ENCODE measurements around the gene SHMT1.
"Not testable (repeated sequence)": the region's sequence is repeated elsewhere in the genome, so short reads cannot be mapped to it uniquely, and the experiment has no call there.

DNA sequence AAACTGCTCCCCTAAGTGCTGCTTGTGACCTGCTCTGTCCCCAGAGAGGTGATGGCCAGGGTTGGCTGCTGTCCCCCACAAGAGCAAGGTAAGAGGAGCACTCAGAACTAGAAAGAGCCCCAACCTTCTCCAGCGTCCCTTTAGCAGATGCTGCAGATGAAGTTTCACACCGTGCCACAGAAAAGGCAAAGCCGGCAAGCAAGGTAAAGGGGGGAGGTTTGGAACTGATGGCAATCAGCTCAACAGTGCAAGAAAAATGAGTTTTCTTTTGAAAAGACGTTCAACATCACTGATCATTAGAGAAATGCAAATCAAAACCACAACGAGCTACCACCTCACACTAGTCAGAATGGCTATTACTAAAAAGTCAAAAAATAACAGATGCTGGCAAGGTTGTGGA lies 40.3 kb upstream of the SHMT1 start:
- not testable (repeated sequence) for TF ChIP-seq POLR2A (IDR thresholded peaks at IDR 0.05)
- TF ChIP-seq, protein P1, sequence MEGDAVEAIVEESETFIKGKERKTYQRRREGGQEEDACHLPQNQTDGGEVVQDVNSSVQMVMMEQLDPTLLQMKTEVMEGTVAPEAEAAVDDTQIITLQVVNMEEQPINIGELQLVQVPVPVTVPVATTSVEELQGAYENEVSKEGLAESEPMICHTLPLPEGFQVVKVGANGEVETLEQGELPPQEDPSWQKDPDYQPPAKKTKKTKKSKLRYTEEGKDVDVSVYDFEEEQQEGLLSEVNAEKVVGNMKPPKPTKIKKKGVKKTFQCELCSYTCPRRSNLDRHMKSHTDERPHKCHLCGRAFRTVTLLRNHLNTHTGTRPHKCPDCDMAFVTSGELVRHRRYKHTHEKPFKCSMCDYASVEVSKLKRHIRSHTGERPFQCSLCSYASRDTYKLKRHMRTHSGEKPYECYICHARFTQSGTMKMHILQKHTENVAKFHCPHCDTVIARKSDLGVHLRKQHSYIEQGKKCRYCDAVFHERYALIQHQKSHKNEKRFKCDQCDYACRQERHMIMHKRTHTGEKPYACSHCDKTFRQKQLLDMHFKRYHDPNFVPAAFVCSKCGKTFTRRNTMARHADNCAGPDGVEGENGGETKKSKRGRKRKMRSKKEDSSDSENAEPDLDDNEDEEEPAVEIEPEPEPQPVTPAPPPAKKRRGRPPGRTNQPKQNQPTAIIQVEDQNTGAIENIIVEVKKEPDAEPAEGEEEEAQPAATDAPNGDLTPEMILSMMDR (IDR thresholded peaks at IDR 0.05) = not testable (repeated sequence)

All from Peyer's patch (tissue), 4 donors.